GM23248 (cell line): ENCODE measurements around the gene CPN2.

Experiments
- EZH2 ChIP-seq: fragments of 200-600 bp; sonication (generic); IDR thresholded peaks from 2 replicates; pipeline ENCODE4 v1.6.1; 2018; ENCODE audit warnings: antibody characterized with exemption, mild to moderate bottlenecking; ENCODE audit not compliant: insufficient read depth, poor library complexity, severe bottlenecking
- EZH2phosphoT487 ChIP-seq: fragments of 200-600 bp; sonication (generic); IDR thresholded peaks from 2 replicates; pipeline ENCODE4 v1.6.1; 2018; ENCODE audit warnings: antibody characterized with exemption, moderate library complexity, mild to moderate bottlenecking, low read depth; ENCODE audit not compliant: insufficient read depth

GRCh38 chr3:194303749-194304148 lies 47.4 kb downstream of the CPN2 start:
- no peak for TF ChIP-seq EZH2phosphoT487
- TF ChIP-seq EZH2: no peak
